PC-3 (cell line): ENCODE results near the gene SDF2. TPM values are rescaled to one million over a fixed set of nuclear protein-coding genes. Genes with fewer than 3 reads are reported as not detected.

Experiments used
- ATAC-seq: fragments of 200-7000 bp; cut with Tn5 transposase; 2 replicates; pipeline ENCODE4 v1.9.1; 2020; ENCODE audit warnings: mild to moderate bottlenecking, moderate library complexity
- BruUV-seq: library from RNA; stranded (reverse); fragments of 400-500 nt; replicated peaks from 2 replicates; lab custom pipeline; 2021; lab: Mats Ljungman, UMichigan
- CTCF ChIA-PET: fragments of 300-600 bp; sonication (Branson Sonifier 250); formaldehyde crosslinking; loops from one replicate; lab custom pipeline; 2022; ENCODE audit warnings: antibody characterized with exemption; lab: Charles Lee
- POLR2A ChIA-PET: fragments of 300-600 bp; sonication (Branson Sonifier 250); formaldehyde crosslinking; loops from one replicate; lab custom pipeline; 2022; ENCODE audit warnings: antibody characterized with exemption; ENCODE audit not compliant: unreplicated experiment; lab: Charles Lee
- DNase-seq: peaks from one replicate; pipeline ENCODE4 v3.0.0-alpha.2; 2015
- H2AFZ ChIP-seq: fragments of 300-600 bp; sonication (generic); 2 replicates; pipeline ENCODE4 v1.6.0; 2016; ENCODE audit warnings: antibody characterized with exemption, low read length
- H3F3A ChIP-seq: fragments of 300-600 bp; sonication (generic); one replicate; pipeline ENCODE4 v1.6.0; 2017; ENCODE audit warnings: antibody characterized with exemption, low read length, control low read depth, mild to moderate bottlenecking; ENCODE audit not compliant: unreplicated experiment
- H3K27ac ChIP-seq: fragments of 300-600 bp; sonication (generic); 2 replicates; pipeline ENCODE4 v1.5.1; 2016; ENCODE audit warnings: mild to moderate bottlenecking, low read length
- H3K27me3 ChIP-seq: fragments of 300-600 bp; sonication (generic); 2 replicates; pipeline ENCODE4 v1.6.1; 2016; ENCODE audit warnings: low read length, mixed read lengths
- H3K36me3 ChIP-seq: fragments of 300-600 bp; sonication (generic); 2 replicates; pipeline ENCODE4 v1.6.1; 2016; ENCODE audit warnings: low read depth, mixed run types, low read length, mixed read lengths
- H3K4me1 ChIP-seq: fragments of 300-600 bp; sonication (generic); 2 replicates; pipeline ENCODE4 v1.5.1; 2016; ENCODE audit warnings: low read length; ENCODE audit not compliant: insufficient read depth
- H3K4me2 ChIP-seq: fragments of 300-600 bp; sonication (generic); 2 replicates; pipeline ENCODE4 v1.6.0; 2016; ENCODE audit warnings: low read length
- H3K4me3 ChIP-seq: fragments of 300-600 bp; sonication (generic); 2 replicates; pipeline ENCODE4 v1.5.1; 2016; ENCODE audit warnings: mild to moderate bottlenecking, low read length, mixed read lengths
- H3K79me2 ChIP-seq: fragments of 300-600 bp; sonication (generic); 2 replicates; pipeline ENCODE4 v1.6.1; 2017; ENCODE audit warnings: low read length, mixed read lengths
- H3K9ac ChIP-seq: fragments of 300-600 bp; sonication (generic); 2 replicates; pipeline ENCODE4 v1.6.0; 2016; ENCODE audit warnings: mild to moderate bottlenecking, low read length
- H3K9me2 ChIP-seq: fragments of 300-600 bp; sonication (generic); replicated peaks from 2 replicates; pipeline ENCODE4 v1.6.1; 2016; ENCODE audit warnings: mixed run types, low read length, mixed read lengths
- H3K9me3 ChIP-seq: fragments of 300-600 bp; sonication (generic); 2 replicates; pipeline ENCODE4 v1.6.1; 2016; ENCODE audit warnings: low read length, mixed read lengths
- H4K20me1 ChIP-seq: fragments of 300-600 bp; sonication (generic); 2 replicates; pipeline ENCODE4 v1.6.1; 2016; ENCODE audit warnings: low read length, mixed read lengths
- EZH2 ChIP-seq: fragments of 300-600 bp; sonication (generic); IDR thresholded peaks from one replicate; pipeline ENCODE4 v1.6.1; 2017; ENCODE audit warnings: antibody characterized with exemption, mild to moderate bottlenecking, low read length; ENCODE audit not compliant: unreplicated experiment
- EZH2phosphoT487 ChIP-seq: fragments of 300-600 bp; sonication (generic); IDR thresholded peaks from 2 replicates; pipeline ENCODE4 v1.6.1; 2018; ENCODE audit warnings: mild to moderate bottlenecking, antibody characterized with exemption, low read length, borderline replicate concordance
- intact Hi-C: fragments of 100-400 bp; cut with micrococcal nuclease; formaldehyde crosslinking; loops from 2 replicates; pipeline ENCODE4 v1.9.0; 2023
- total RNA-seq: library from RNA; depleted of rRNA; stranded (reverse); fragments of >200 nt; gene quantifications from 2 replicates; pipeline ENCODE4 v1.2.3, GENCODE V29; 2014
- TF ChIP-seq, protein P1 (sequence below): fragments of 300-600 bp; sonication (generic); conservative IDR thresholded peaks from 2 replicates; pipeline ENCODE4 v1.5.1; 2017; ENCODE audit warnings: antibody characterized with exemption, low read depth, mild to moderate bottlenecking, low read length

The SDF2 gene
- total RNA-seq, 1 experiment from 2014 or later: 34.0 TPM

DNA sequence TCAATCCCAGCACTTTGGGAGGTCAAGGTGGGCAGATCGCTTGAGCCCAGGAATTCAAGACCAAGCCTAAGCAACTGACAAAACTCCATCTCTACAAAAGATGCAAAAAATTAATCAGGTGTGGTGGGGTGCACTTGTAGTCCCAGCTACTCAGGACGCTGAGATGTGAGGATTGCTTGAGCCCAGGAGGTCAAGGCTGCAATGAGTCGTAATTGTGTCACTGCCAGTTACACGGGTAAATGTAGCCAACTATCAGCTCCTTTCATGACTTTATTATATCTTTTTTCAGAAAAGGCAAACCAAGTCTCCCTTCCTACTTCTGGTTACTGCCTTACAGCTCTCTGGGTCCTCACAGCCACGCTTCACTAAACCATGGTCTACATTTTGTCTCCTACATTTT is 4.0 kb downstream of the SDF2 start:
- Histone ChIP-seq H4K20me1 (no peaks in the 10 kb centered on the region), H3K27me3 (no peaks in the 10 kb centered on the region), H3K27ac (no peak overlapping the region), H3F3A (no peaks in the 10 kb centered on the region), H3K9ac (no peak overlapping the region), H3K4me1 (peaks cover 6% of the 10 kb centered on the region), H3K9me2 (no peaks in the 10 kb centered on the region), H3K4me3 (no peak overlapping the region), H2AFZ (no peak overlapping the region), H3K9me3 (no peaks in the 10 kb centered on the region), H3K36me3 (no peaks in the 10 kb centered on the region), H3K4me2 (0 out of 2 replicates have a peak overlapping the region, but pooled peaks have one; percentile 13), H3K79me2 (peaks cover 42% of the 10 kb centered on the region)
- BruUV-seq: no TSS peak
- POLR2A ChIA-PET: interaction anchor here (0.6 kb wide), 1 partner anchor 69 kb away, joined by 3 read pairs; no protein-coding TSS in a partner anchor
- intact Hi-C loops: no loop called here
- ATAC-seq (peak; percentile 61), DNase-seq (peak; percentile 66)
- TF ChIP-seq EZH2phosphoT487 (no peak), EZH2 (no peak)
- TF ChIP-seq, protein P1, sequence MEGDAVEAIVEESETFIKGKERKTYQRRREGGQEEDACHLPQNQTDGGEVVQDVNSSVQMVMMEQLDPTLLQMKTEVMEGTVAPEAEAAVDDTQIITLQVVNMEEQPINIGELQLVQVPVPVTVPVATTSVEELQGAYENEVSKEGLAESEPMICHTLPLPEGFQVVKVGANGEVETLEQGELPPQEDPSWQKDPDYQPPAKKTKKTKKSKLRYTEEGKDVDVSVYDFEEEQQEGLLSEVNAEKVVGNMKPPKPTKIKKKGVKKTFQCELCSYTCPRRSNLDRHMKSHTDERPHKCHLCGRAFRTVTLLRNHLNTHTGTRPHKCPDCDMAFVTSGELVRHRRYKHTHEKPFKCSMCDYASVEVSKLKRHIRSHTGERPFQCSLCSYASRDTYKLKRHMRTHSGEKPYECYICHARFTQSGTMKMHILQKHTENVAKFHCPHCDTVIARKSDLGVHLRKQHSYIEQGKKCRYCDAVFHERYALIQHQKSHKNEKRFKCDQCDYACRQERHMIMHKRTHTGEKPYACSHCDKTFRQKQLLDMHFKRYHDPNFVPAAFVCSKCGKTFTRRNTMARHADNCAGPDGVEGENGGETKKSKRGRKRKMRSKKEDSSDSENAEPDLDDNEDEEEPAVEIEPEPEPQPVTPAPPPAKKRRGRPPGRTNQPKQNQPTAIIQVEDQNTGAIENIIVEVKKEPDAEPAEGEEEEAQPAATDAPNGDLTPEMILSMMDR: no peak
- CTCF ChIA-PET: no interaction called here

DNA sequence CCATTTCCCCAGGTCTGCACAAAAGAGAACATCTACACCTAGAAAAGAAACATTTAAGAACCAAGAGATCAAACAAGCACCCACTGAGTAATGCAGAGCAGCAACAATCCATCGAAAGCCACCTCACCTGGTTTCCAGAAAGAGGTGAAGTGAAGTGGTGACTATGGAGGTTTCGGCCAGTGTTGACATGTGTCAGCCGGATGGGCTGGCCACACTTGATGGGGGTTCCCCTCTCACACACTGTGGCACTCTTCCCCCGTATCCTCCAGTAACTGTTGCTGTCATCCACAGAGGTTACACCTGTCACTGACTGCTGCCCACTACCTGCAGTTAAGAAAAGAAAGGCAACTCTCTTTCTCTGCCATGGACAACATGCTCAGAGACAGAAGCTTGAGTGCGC is 6.5 kb downstream of the SDF2 start:
- DNase-seq (no peak), ATAC-seq (no peak)
- H3K27ac ChIP-seq: no peak overlapping the region
- ChIA-PET POLR2A (interaction anchor here (0.6 kb wide), 1 partner anchor 580 kb away, joined by 4 read pairs; no protein-coding TSS in a partner anchor), CTCF (no interaction called here)
- no peaks in the 10 kb centered on the region; the same call in 1 of the 2 replicates for H3K36me3 ChIP-seq
- H3K4me1 ChIP-seq: peaks cover 6% of the 10 kb centered on the region
- no peaks in the 10 kb centered on the region for H3K27me3 ChIP-seq
- H3K9me3 ChIP-seq: no peaks in the 10 kb centered on the region
- TF ChIP-seq EZH2 (no peak), EZH2phosphoT487 (no peak)
- TF ChIP-seq, protein P1: no peak
- no peak overlapping the region for H3K9ac ChIP-seq
- H4K20me1 ChIP-seq: no peaks in the 10 kb centered on the region
- H2AFZ ChIP-seq: no peak overlapping the region
- no TSS peak for BruUV-seq
- peaks cover 16% of the 10 kb centered on the region for H3K79me2 ChIP-seq
- intact Hi-C loops: no loop called here
- H3K9me2 ChIP-seq: no peaks in the 10 kb centered on the region
- H3K4me2 ChIP-seq: no peak overlapping the region
- no peaks in the 10 kb centered on the region for H3F3A ChIP-seq
- no peak overlapping the region for H3K4me3 ChIP-seq

DNA sequence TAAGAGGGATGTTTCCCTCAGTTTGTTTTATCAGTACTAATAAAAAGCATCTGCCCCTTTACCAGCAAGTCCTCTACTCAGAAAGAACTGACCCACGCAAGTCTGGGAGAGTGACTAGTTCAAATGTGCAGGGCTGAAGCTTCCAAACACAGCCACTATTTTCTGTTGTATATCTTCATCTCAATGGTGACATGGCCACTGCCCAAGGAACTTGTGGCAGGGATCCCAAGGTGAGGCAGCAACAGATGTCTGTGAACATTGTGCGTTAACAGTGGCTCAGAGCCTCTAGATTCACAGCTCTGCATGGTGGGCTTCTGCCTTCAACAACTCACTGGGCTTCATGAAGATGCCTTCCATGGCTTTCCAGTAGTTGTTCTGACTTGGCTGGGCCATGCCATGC is 13.0 kb downstream of the SDF2 start:
- Histone ChIP-seq H3K9ac (no peak overlapping the region), H3K9me3 (no peaks in the 10 kb centered on the region), H3K4me3 (no peak overlapping the region), H3K27me3 (no peaks in the 10 kb centered on the region), H4K20me1 (peaks cover under 1% of the 10 kb centered on the region; the same call in 1 of the 2 replicates), H3F3A (no peaks in the 10 kb centered on the region), H3K9me2 (no peaks in the 10 kb centered on the region), H2AFZ (no peak overlapping the region), H3K79me2 (peaks cover 11% of the 10 kb centered on the region), H3K36me3 (peaks cover 4% of the 10 kb centered on the region; the same call in 1 of the 2 replicates), H3K27ac (no peak overlapping the region), H3K4me1 (peaks cover 6% of the 10 kb centered on the region), H3K4me2 (no peak overlapping the region)
- intact Hi-C loops: loop anchor here (10.0 kb wide), 1 partner anchor 66 kb away; the partner anchor contains the start of genes PROCA1, RAB34 and RPL23A
- BruUV-seq: no TSS peak
- TF ChIP-seq, protein P1: no peak
- TF ChIP-seq EZH2 (no peak), EZH2phosphoT487 (no peak)
- no peak for DNase-seq
- no peak for ATAC-seq
- POLR2A ChIA-PET: no interaction called here
- CTCF ChIA-PET: no interaction called here
